Lower lobe of right lung (tissue), 2 donors: ENCODE results near the gene TMOD3. TPM values are rescaled to one million over a fixed set of nuclear protein-coding genes. Genes with fewer than 3 reads are reported as not detected.

ENCODE experiments used
- ATAC-seq, 2 donors: fragments of 200-7000 bp; cut with Tn5 transposase; one replicate each; pipeline ENCODE4 v1.9.1; 2020 to 2022; ENCODE audit warnings: mild to moderate bottlenecking in 2 of 2, moderate library complexity in 2 of 2
- DNase-seq: peaks from one replicate; pipeline ENCODE4 v3.0.0-alpha.2; 2020
- H3K27ac ChIP-seq: fragments of 200-600 bp; one replicate; pipeline ENCODE4 v1.8.0; 2022
- H3K27me3 ChIP-seq: fragments of 200-600 bp; one replicate; pipeline ENCODE4 v1.8.0; 2022; ENCODE audit warnings: low read depth
- H3K36me3 ChIP-seq: fragments of 200-600 bp; one replicate; pipeline ENCODE4 v1.8.0; 2022; ENCODE audit warnings: mild to moderate bottlenecking
- H3K4me1 ChIP-seq: fragments of 200-600 bp; one replicate; pipeline ENCODE4 v1.8.0; 2022
- H3K4me3 ChIP-seq: fragments of 200-600 bp; one replicate; pipeline ENCODE4 v1.8.0; 2022; ENCODE audit warnings: mild to moderate bottlenecking
- H3K9me3 ChIP-seq: fragments of 200-600 bp; one replicate; pipeline ENCODE4 v1.8.0; 2022
- intact Hi-C: fragments of 100-400 bp; cut with DNase I; formaldehyde crosslinking; loops from one replicate; pipeline ENCODE4 v1.11.0; 2022
- total RNA-seq: library from RNA; stranded (reverse); fragmentation: NEBNext Ultra II Directional; extraction: Animal tissue kit (Norgen Biotek cat#: 25700); gene quantifications from one replicate; pipeline ENCODE4 v1.2.1, GENCODE V29; 2021
- TF ChIP-seq, protein P1 (sequence below): fragments of 200-600 bp; IDR thresholded peaks from one replicate; pipeline ENCODE4 v1.8.0; 2022; ENCODE audit warnings: antibody characterized with exemption, mild to moderate bottlenecking
- donor health status: DM: no; HTN: yes; CAD: no; lungs with severe emphysema.

The TMOD3 gene
- total RNA-seq, 1 donor from 2014 or later = 73.7 TPM

DNA sequence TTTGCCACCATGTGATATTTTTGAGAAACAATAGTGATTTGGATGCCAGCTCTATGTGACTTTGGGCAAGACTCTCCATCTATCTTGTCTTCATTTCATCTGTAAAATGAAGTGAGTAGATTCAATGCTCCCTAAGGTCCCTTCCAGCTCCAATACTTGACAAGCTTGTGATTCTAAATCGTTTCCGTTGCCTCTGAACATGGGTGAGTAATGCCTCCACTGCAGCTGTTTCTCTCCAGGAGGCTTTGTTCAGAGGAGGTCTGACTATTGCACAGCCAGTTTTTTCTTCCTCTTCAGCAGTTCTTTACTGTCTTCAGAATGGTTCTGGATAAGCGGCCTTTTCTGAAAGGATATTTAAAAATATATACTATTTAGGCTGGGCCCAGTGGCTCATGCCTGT, 14.8 kb upstream of the TMOD3 start:
- Histone ChIP-seq H3K4me1 (peaks cover 8% of the 10 kb centered on the region), H3K27ac (no peak overlapping the region), H3K4me3 (no peak overlapping the region), H3K9me3 (no peaks in the 10 kb centered on the region), H3K27me3 (no peaks in the 10 kb centered on the region), H3K36me3 (no peaks in the 10 kb centered on the region)
- ATAC-seq (no peak), DNase-seq (no peak)
- intact Hi-C loops = no loop called here
- TF ChIP-seq, protein P1, sequence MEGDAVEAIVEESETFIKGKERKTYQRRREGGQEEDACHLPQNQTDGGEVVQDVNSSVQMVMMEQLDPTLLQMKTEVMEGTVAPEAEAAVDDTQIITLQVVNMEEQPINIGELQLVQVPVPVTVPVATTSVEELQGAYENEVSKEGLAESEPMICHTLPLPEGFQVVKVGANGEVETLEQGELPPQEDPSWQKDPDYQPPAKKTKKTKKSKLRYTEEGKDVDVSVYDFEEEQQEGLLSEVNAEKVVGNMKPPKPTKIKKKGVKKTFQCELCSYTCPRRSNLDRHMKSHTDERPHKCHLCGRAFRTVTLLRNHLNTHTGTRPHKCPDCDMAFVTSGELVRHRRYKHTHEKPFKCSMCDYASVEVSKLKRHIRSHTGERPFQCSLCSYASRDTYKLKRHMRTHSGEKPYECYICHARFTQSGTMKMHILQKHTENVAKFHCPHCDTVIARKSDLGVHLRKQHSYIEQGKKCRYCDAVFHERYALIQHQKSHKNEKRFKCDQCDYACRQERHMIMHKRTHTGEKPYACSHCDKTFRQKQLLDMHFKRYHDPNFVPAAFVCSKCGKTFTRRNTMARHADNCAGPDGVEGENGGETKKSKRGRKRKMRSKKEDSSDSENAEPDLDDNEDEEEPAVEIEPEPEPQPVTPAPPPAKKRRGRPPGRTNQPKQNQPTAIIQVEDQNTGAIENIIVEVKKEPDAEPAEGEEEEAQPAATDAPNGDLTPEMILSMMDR = no peak

DNA sequence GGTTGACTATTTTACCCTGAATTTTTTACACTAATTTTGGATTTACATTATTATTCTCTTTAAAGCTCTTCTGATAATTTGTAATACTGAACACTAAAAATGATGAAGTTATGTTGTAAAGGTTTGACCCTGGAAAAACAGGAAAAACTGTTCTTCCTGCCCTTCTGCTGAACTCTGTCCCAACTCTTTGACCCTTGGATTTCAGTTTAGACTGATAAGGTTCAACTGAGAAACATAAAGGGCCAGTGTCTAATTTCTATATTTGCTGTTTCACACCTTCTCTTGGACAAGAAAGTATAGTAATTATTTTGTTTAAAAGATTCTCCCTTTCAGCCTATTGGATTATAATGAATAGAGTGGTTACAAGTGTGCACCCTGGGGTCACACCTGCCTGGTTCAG, 12.8 kb upstream of the TMOD3 start:
- Histone ChIP-seq H3K4me1 (peaks cover 8% of the 10 kb centered on the region), H3K36me3 (no peaks in the 10 kb centered on the region), H3K4me3 (no peak overlapping the region), H3K27me3 (no peaks in the 10 kb centered on the region), H3K27ac (no peak overlapping the region), H3K9me3 (peaks cover 7% of the 10 kb centered on the region)
- TF ChIP-seq, protein P1 = no peak
- no peak for DNase-seq
- ATAC-seq = no peak
- intact Hi-C loops = no loop called here

DNA sequence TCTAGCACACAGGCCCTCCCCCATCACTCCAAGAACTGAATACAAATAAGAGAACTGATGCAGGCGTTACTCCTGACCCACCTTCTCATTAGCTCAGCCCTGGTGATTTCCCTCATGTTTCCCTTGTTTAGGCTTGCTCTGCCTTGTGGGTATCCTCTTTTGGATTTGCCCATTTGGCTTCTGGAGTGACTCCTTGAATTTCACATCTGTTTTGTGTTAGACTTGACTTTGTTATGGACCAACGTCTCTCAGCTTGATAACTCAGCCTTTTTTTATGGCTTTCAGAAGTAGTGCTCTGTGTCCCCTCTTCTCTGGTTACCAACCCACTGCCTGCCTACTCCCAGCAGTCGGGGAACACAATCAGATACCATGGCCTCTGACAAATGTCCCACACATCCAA, 11.3 kb upstream of the TMOD3 start:
- no peak overlapping the region for H3K27ac ChIP-seq
- TF ChIP-seq, protein P1 = no peak
- intact Hi-C loops = no loop called here
- H3K4me1 ChIP-seq = peaks cover 8% of the 10 kb centered on the region
- no peak for ATAC-seq
- no peaks in the 10 kb centered on the region for H3K27me3 ChIP-seq
- H3K4me3 ChIP-seq = no peak overlapping the region
- H3K9me3 ChIP-seq = peaks cover 9% of the 10 kb centered on the region
- DNase-seq = no peak
- no peaks in the 10 kb centered on the region for H3K36me3 ChIP-seq

DNA sequence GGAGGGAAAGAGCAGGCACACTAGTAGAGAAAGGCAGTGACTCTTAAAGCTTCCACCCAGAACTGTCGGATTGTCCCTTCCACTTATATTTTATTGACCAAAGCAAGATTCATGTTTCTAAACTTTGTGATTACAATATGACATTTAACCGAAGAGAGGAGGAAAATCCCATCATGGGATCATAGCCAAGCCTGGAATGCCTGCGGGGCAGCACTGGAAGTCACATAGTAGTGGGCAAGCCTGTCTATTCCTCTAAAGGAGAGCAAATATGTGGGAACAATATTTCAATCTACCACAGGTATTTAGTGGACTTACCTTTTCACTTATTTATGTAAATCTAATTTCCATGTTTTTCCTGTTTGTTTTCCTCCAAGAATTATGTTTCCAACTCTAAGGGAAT, 3.8 kb upstream of the TMOD3 start:
- H3K27ac ChIP-seq = no peak overlapping the region
- TF ChIP-seq, protein P1 = no peak
- H3K4me1 ChIP-seq = peaks cover 7% of the 10 kb centered on the region
- ATAC-seq (no peak), DNase-seq (no peak)
- no peaks in the 10 kb centered on the region for H3K27me3 ChIP-seq
- H3K9me3 ChIP-seq = peaks cover 9% of the 10 kb centered on the region
- no peak overlapping the region for H3K4me3 ChIP-seq
- intact Hi-C loops = no loop called here
- no peaks in the 10 kb centered on the region for H3K36me3 ChIP-seq

DNA sequence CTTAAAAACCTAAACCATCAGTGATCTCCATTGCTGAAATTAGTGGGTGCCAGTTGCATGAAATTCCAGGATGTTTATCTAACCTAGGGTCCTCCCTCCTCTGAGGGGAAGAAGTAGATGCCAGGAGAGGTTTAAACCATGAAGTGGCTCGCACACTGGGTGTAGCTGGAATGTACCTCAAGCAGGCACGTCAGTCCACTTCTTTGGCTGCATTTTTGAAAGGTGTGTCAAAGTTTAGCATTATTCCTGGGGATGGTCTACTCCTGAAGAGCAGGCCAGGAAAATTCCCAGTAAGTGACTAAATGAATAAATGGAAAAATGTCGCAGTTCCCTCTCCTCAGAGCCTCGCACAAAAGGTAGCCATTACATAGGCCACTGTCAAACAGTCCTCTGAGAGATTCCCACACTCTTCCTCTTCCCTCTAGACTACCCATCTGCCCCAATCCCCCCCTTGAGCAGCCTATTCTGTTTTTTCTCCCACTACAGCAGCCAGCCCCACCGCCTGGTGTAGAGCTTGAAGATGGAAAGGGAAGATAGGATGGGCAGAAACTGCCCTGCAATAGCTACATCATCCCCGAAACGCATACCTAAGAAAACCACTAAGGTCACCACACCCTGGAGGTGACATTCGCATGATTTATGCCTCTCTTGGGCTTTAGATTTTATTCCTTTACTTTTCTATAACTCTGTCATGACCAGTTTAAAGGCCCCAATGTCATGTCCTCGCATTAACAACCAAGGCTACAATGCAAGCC, 655 bp upstream of the TMOD3 start:
- no peaks in the 10 kb centered on the region for H3K27me3 ChIP-seq
- ATAC-seq = peak; percentile 57 to 63
- H3K4me3 ChIP-seq = peak overlapping the region; percentile 92
- peak overlapping the region; percentile 96 for H3K27ac ChIP-seq
- H3K9me3 ChIP-seq = no peaks in the 10 kb centered on the region
- intact Hi-C loops = no loop called here
- peak; percentile 51 for DNase-seq
- H3K4me1 ChIP-seq = peaks cover 37% of the 10 kb centered on the region
- no peaks in the 10 kb centered on the region for H3K36me3 ChIP-seq
- TF ChIP-seq, protein P1 = no peak
